GM19468 (cell line): ENCODE results near the gene HIPK3.
"Not testable (repeated sequence)": the region's sequence is repeated elsewhere in the genome, so short reads cannot be mapped to it uniquely, and the experiment has no call there.

Source experiments
- ATAC-seq: cut with Tn5 transposase; IDR thresholded peaks from one replicate; pipeline ENCODE4 v1.9.1; 2021; ENCODE audit warnings: mild to moderate bottlenecking, moderate library complexity, moderate number of reproducible peaks; ENCODE audit not compliant: unreplicated experiment; ENCODE audit errors: extremely low read depth

Gene HIPK3

DNA sequence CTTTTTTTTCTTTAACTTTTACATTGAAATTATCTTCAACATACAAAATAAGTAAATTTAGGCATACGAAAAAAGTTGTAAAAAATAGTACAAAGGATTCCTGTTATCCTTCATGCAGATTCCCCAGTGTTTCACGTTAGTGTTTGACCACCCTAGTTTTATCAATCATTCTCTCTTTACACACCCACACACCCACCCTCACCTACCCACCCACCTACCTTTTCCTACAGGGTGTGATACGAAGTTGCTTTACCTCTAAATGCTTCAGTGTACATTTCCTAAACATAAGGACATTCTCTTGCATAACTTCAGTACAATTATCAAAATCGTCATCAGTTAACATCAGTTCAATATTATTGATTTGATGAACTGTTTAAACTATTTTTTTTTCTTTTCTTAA, 37.0 kb downstream of the HIPK3 start:
- ATAC-seq, result no peak

DNA sequence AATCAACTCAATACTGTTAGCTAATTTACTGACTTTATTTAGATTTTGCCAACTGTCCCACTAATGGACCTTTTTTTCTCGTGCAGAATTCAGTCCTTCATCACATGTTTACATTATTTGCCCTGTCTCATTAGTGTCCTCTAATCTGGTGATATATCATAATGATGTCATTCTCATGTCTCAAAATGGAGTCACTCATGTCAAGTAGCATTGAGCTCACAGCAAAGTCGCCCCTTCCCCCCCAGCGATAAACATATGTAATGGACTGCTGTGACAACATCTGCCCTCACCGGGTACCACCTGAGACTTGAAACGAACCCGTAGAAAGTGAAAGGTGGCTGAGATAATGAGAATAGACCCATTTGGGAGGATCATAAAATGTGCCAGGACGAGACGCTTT, 37.6 kb downstream of the HIPK3 start:
- ATAC-seq, result no peak

DNA sequence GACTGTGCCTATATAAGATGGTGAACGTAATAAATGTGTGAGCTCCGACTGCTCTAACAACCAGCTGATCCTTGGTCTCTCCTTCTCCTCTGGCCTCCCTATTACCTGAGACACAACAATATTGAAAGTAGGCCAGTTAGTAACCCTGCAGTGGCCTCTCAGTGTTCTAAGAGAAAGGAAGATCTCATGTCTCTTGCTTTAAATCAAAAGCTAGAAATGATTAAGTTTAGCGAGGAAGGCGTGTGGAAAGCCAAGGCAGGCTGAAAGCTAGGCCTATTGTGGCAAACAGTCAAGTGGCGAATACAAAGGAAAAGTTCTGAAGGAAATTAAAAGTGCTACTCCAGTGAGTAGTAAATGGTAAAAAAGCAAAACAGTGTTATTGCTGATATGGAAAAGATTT, 39.5 kb downstream of the HIPK3 start:
- ATAC-seq, result no peak

DNA sequence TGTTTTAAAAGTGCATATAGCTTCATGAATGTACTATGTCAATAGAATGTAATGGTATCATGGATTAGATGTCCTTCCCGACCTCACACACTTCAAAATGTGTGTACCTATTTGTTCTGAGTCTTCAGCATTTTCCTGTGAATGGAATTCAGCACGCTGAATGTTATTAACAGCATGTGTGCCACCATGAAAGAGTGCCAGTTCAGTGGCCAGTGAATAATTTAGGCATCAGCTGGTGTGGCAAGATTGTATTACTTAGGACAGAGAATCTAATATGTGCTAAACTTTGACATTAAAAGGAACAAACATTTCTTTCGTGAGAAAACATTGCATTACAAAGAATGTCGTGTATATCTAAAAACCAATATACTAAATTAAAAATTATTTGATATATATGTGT, 46.4 kb downstream of the HIPK3 start:
- no peak for ATAC-seq

DNA sequence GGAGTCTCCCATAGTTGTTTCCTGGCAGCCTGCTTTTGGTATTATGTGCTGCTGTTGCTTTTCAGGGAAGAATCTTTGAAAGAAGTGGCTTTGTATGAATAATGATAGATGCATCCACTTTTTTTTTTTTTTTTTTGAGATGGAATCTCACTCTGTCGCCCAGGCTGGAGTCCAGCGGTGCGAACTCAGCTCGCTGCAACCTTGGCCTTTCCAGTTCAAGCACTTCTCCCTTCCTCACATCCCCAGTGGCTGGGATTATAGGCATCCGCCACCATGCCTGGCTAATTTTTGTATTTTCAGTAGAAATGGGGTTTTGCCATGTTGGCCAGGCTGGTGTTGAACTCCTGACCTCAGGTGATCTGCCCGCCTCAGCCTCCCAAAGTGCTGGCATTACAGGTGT, 49.6 kb downstream of the HIPK3 start:
- ATAC-seq, result not testable (repeated sequence)

DNA sequence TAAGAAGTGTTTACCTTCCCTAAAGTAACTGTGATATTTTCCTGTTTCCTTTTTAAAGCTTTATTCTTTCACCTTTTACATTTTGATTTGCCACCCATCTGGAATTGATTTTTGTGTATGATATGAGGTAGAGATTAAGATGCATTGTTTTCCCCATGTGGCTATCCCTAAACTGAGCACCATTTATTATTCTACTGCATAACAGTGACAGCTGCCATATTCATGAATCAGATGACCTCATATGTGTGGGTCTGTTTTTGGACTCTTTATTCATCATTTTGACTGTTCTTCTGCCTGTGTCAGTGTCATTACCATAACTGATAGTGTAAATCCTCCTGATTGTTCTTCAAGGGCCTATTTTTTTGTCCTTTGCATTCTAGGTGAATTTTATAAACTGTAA, 50.8 kb downstream of the HIPK3 start:
- no peak for ATAC-seq

DNA sequence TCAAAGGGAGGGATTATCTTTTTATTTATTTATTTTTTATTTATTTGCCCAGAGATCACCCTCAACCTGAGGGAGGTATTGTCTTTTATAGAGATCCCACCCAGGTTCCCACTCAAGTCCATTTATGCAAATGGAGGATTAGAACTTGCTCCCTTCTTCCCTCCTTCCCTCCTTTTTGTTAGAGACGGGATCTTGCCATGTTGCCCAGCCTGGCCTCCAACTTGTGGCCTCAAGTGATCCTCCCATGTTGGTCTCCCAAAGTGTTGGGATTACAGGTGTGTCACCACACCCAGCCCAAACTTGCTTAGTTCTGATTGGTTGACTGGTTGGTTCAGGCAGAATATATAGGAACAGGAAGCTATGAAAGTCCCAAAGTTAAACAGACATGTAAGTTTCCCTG, 51.9 kb downstream of the HIPK3 start:
- no peak for ATAC-seq

DNA sequence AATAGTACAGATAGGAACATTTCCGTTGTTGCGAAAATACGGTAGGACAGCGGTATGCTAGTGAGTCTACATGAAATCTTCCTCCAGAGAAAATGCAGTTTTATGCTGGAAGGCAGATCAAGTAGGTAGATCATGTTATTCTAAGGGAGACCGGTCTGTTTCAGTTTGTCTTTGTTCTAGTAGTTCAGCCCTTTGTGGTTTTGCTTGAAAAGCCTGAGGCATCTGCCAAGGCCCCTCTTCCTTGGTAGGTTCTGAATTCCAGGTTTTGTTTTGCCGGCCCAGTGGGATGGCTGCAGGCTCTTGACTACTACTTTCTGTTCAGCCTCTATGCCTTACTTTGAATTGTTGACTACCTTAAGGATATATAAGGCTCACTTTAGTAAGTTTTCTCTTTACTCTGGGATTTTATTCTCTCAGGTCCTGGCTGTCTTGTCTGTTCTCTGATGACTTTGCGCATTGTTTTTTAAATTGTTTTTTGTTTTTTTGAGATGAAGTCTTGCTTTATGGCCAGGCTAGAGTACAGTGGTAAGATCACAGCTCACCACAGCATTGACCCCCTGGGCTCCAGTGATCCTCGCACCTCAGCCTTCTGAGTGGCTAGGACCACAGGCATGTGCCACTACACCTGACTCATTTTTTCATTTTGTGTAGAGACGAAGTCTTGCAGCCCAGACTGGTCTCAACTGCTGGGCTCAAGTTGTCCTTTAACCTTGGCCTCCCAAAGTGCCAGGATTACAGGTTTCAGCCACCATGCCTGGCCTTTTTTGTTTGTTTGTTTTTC, 53.7 kb downstream of the HIPK3 start:
- no peak for ATAC-seq

DNA sequence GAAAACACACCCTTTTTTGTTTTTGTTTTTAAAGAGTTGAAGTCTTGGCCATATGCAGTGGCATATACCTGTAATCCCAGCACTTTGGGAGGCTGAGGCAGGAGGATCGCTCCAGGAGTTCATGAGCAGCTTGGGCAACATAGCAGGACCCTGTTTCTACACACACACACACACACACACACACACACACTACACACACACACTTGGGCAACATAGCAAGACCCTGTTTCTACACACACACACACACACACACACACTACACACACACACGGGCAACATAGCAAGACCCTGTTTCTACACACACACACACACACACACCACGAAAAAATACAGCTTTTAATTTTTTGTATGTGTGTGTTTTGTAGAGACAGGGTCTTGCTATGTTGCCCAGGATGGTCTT, 54.5 kb downstream of the HIPK3 start:
- no peak for ATAC-seq

DNA sequence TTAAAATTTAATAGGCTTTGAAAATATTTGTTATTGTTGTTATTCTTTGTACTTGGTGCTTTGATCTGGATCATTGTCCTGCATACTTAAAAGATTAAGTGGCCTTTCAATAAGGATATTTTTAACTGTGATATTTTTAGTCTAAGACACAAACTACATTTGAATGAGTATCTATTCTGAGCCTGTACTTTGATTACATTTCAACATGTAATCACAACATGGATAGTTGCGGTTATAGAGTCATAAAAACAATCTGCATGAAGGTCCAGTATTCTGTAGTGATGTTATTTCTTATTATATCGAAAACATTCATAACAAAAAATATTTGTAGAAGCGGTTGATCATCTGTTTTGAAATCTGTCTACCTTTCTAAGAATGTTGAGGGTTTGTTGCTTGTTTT, 58.6 kb downstream of the HIPK3 start:
- no peak for ATAC-seq

DNA sequence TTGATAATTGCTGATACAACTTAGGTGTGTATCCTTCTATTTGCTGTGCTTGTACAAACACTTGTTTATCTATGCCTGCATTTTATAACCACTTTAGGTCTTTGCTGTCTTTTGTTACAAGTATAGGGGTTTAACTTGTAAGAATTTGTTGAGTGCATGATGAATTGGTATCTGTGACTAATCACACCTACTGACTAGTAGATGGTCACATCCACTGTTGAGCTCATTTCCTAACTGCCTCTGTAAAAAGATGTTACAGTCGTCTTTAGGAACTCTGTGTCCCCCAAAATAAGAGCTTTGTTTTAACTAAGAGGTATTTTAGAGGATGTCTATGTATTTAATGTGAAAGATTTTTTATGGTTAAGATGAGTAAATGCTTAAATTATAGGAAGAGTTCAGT, 60.5 kb downstream of the HIPK3 start:
- ATAC-seq, result no peak

DNA sequence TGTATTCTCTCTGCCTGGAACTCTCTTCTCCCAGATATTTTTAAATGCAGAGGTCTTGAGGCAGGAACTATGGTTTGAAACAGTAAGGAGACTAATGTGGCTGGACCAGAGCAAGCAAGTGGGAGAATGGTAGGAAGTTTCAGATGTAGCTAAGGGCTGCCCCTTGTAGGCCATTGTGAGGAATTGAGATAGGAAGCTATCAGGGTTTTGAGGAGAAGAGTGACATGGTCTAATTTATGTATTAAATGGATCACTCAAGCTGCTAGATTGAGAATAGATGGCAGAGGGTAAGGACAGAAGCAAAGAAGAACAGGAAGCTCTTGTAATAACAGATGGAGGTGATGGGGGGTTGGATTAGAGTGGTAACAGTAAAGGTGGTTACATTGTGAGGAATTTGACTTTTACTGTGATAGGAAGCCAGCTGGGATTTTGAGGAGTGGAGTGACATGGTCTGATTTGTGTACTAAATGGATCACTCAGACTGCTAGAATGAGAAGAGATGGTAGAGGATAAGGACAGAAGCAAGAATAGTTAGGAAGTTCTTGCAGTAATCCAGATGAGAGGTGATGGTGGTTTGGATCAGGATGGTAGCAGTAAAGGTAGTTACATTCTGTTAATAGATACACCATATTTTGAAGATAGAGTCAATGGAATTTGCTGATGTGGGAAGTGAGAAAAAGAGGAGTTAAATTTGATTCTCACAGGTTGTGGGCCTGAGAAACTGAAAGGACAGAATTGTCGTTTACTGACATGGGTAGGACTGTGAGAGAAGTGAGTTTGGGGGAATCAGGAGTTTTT, 63.0 kb downstream of the HIPK3 start:
- no peak for ATAC-seq

DNA sequence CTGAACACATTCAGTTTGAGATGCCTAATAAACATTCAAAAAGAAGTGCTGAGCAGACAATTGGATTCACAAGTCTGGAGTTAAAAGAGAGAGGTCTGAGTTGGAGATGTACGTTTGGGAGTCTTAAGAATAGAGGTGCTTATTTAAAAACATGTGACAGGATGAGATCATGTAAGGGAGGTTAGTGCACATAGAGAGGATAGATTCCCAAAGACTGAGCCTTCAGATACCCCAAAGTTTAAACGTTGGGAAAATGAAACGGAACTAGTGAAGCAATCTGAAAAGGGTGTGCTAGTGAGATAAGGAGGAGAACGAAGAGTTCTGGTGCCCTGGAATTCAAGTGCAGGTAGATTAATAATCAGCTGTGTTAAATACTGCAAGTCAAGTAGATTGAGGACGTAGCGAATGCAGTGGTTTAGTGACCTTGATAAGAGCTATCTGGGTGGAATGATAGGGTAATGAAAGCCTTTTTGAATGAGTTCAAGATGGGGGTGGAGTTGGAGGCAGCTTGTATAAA, 63.7 kb downstream of the HIPK3 start:
- no peak for ATAC-seq

DNA sequence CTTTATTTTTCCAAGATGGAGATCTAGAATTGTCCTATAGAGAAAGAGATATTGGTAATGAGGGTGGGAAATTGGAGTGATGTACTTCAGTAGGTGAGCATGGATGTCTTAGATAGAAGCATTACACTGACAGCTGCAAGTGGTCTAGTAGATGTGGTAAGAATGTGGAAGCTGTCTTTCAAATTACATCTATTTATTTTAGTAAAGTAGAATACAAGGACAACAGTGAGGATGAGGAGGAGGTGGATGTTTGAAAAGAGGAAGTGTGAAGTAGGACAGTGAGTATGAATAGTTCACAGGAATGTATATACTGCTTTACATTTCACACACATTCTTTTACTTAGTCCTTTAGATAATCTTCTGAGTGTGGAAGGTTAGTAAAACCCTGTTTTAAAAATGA, 64.2 kb downstream of the HIPK3 start:
- no peak for ATAC-seq

DNA sequence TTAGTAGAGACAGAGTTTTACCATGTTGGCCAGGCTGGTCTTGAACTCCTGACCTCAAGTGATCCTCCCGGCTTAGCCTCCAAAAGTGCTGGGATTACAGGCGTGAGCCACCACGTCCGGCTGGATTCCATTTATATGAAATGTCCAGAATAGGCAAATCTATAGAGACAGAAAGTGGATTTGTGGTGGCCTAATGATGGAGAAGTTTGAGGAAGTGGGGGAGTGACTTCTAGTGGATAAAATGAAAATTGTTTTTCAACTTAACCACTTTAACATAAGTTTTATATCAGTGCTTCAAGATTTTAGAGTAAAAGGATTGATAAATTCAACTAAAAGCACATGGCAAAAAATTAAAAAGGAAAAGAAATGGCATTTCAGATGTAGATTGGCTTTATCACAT, 66.2 kb downstream of the HIPK3 start:
- no peak for ATAC-seq

DNA sequence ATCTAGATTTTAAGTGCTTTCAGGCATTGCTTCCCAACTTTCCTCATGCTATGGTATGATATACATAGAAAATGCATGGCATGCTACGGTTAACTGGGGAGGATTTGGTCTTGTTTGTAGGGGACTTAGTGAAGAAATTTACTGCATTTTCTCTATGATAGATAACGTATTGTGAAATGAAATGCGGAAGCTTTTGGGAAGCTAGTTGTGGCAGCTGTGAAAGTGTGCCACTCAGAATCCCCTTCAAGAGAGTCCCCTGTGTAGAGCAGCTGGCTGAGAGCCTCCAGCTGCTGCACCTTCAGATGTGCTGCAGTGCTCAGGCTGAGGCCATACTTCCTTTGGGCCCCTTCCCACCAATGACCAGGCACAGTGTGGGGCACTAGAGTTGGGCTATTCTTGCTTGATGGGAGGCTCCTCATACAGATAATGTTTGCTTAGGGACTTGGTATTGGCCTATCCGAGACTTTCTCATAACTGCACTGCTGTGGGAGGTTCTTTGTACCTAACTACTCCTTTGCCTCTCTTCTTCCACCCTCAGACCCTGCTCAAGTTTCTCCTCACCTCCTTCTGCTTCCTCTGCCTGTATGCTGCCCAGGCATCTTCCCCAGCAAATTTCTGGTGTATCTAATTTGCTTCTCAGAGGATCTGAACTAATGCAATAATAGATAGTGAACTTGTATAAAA, 67.3 kb downstream of the HIPK3 start:
- ATAC-seq, result no peak

DNA sequence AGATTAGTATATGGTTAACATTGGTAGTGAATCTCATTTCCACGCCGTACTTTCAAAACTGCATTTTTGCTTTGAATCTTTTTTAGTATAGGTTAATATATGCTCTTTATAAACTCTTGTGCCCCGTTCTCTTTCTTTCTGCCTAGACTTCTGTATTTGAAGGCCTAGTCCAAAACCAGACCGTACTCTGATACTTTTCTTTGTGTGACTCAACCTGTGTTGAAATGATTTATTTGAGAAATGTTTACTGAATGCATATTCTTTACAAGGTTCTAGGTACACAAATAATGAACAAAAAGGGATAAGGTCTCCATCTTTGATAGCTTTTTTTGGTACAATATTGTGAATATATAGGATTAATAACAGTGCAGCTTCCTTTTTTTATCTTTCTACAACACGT, 68.3 kb downstream of the HIPK3 start:
- ATAC-seq, result no peak

DNA sequence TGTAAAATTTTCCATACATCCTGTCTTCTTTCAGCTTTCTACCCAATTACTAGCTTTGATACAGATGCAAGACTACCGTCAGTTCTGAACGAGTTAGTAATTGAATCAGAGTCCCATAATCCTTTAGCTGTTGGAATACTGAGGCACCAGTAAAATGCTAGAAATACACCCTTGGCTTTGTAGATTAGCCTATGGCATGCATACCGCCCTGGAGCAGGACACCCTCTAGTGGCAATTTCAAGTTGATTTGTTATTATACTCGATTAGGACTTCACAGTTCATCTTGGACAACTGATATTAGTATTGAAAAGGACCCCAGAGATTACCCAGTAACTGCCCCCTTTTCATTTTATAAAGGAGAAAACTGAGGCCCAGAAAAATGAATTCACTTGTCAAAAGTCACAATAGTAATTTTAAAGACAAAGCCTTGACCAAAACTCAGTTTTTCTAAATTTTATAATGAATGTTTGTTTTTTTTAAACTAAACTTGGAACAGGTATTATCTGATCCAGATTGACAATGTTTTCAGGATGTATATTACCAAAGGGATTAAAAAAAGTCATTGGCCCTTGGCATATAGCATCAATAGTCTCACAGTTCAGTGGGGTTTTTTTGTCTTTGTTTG, 72.6 kb downstream of the HIPK3 start:
- no peak for ATAC-seq

DNA sequence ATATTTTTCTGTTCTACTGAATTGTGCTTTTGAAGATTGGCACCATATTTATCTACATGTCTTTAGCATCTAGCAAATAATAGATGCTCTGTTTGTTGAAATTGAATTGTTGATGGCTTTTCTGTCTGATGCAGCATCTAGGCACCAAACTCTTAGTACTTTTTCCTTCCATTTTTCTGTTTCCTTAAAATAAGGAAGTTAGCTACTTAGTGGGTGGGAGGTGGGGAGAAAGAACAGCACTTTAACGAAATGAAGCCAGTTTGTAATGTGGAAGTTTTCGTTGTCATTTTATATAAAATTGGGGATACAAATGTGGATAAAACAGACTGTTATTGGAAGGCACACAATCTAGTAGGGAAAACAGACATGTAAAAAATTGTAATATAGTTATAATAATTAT, 76.6 kb downstream of the HIPK3 start:
- no peak for ATAC-seq

DNA sequence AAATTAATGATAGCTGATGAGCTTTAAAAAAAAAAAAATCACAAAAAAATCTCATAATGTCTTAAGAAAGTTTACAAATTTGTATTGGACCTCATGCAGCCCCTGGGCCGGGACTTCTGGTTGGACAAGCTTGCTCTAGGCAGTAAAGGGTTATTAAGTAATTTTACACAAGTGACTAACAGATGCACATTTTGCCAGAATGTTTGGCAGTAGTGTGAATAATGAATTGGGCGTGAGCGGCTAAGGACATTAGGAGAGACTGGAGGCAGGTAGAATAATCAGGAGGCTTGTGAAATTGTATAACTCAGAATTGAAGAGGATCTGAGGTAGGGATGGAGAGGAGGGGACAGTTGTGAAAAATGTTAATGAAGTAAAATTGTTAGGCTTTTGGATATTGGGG, 77.4 kb downstream of the HIPK3 start:
- ATAC-seq, result no peak

DNA sequence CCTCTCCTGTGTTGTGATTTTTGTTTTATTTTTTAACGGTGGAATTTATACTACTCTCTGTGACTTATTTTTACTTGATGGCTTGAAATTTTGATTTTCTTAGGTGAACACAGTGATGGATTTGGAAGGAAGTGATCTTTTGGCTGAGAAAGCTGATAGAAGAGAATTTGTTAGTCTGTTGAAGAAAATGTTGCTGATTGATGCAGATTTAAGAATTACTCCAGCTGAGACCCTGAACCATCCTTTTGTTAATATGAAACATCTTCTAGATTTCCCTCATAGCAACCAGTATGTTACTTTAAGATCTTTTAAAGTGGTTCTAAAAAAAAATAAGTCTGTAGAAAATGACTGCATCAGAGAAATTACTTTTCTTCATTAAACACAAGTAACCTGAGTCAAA, 82.1 kb downstream of the HIPK3 start:
- ATAC-seq, result no peak
